Inflammatory macrophage (primary cell): Measurements from ENCODE around the gene SLC22A14.
A peak's percentile ranks its signal among the peaks of the same experiment; 100 is the strongest.
"Not testable (repeated sequence)": the region's sequence is repeated elsewhere in the genome, so short reads cannot be mapped to it uniquely, and the experiment has no call there.

ENCODE experiments used
- DNase-seq, 2 donors: peaks; one replicate each; pipeline ENCODE4 v3.0.0-alpha.2; 2020 to 2022
- total RNA-seq, 18 experiments: gene quantifications; one replicate each; lab custom pipeline; 2026; ENCODE audit warnings: mixed read lengths in 6 of 18, inconsistent platforms in 2 of 18; lab: John Stamatoyannopoulos, UW

The SLC22A14 gene, protein sequence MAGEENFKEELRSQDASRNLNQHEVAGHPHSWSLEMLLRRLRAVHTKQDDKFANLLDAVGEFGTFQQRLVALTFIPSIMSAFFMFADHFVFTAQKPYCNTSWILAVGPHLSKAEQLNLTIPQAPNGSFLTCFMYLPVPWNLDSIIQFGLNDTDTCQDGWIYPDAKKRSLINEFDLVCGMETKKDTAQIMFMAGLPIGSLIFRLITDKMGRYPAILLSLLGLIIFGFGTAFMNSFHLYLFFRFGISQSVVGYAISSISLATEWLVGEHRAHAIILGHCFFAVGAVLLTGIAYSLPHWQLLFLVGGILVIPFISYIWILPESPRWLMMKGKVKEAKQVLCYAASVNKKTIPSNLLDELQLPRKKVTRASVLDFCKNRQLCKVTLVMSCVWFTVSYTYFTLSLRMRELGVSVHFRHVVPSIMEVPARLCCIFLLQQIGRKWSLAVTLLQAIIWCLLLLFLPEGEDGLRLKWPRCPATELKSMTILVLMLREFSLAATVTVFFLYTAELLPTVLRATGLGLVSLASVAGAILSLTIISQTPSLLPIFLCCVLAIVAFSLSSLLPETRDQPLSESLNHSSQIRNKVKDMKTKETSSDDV
- 0 to 0.26 (median 0.08) reads per million in 18 experiments for total RNA-seq

- no peak for DNase-seq
Measured at GRCh38 chr3:38281895-38282686, at the start of gene SLC22A14. Gene SLC22A14, plus strand, starts transcription at chr3:38282294. Its CDS starts 23,733 bp downstream, at chr3:38306027.

- no peak for DNase-seq
Measured at GRCh38 chr3:38232701-38233100, 49.4 kb upstream of the SLC22A14 start.

DNA sequence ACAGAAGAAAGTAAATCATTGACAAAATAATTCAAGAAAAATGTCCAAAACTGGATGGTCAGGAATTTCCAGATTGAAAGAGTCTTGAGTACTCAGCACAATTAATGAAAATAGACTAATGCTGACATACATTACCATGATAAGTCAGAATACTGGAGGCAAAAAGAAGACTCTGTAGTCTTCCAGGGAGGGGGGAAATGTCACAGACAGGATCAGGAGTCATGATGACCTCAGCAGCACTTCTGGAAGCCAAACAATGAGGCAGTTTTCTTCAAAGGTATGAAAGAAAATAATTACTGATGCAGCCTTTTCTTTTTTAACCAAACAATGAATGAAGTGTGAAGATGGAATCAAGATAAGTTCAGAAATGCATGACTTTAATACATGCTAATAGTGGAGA, 46.6 kb upstream of the SLC22A14 start:
- DNase-seq = no peak

DNA sequence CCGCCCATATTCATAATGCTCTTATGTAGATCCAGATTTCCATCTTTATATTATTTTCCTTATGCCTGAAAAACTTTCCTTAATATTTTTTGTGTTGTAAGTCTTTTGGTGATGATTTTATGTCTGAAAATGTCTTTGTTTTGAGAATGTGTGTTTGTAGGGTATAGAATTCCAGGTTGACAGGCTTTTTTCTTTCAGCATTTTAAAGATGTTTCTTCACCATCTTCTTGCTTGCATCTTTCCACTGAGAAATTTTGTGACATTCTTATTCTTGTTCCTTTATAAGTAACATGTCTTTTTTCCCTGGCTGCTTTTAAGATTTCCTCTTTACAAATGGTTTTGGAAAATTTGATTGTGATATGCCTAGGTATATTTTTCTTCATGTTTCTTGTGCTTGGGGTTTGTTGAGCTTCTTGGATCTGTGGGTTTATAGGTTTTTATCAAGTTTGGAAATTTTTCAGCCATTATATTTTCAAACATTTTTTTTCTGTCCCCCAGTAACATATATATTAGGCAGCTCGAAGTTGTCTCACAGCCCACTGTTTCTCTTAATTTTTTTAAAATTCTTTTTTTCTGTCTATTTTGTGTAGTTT, 43.6 kb upstream of the SLC22A14 start:
- no peak for DNase-seq

- not testable (repeated sequence) for DNase-seq
Measured at GRCh38 chr3:38242812-38243211, 39.3 kb upstream of the SLC22A14 start.

DNA sequence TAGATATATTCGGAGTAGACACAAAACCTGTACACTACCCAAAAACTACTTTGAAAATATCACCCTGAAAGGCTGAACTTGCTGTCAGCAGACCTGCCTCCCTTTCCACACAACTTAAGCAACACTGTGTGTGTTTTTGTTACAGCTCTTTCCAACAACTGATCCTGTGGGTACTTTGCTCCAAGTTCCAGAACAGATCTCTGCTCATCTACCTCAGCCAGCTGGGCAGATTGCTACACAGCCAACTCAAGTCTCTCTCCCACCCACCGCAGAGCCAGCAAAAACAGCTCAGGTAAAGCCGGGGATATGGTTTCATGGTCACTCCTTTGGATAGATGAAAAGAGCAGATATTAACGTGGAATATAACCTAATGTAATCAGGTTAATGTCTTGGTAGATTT, 36.2 kb upstream of the SLC22A14 start:
- DNase-seq = no peak

GRCh38 chr3:38247366-38248035, 34.6 kb upstream of the SLC22A14 start:
- DNase-seq = peak in 1 of 2 donors; percentile 8

DNA sequence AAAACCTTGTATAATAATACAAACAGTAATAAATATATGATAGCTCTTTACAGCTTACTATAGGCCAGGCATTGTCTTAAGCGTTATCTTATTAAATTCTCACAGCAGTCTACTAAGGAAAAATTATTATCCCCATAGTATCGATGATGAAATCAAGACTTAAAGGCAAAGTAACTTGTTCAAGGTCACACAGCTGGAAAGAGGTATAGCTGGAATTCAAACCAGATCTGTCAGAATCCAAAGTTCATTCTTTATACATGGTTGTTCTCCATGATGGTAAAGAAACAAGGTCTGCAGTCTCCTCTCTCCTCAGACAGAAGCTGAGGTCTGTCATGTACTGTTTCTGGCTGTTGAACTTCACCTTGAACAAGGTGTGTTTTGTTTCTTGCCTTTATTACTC, 31.9 kb upstream of the SLC22A14 start:
- DNase-seq = no peak

- DNase-seq = no peak
Measured at GRCh38 chr3:38251197-38251596, 30.9 kb upstream of the SLC22A14 start.

DNA sequence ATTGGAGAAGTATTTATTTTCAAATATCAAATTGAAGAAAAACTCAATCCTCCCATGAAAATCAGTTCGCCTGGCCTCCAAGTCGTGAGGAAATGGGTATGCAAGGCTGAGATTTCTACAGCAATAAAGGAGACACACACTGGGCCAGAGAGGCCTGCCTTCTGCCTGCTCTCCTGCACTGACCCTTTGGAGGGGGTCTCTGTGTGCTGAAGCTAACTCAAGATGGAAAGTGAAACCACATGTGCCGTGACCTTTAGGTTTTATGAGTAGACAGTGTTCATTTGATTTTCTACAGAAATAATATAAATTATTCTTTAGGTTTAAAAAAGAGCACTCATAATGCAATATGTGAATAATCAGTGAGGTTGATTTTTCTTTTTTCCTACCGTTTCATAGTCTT, 28.4 kb upstream of the SLC22A14 start:
- no peak for DNase-seq

- no peak for DNase-seq
Measured at GRCh38 chr3:38254872-38255271, 27.2 kb upstream of the SLC22A14 start.

- no peak for DNase-seq
Measured at GRCh38 chr3:38255627-38256026, 26.5 kb upstream of the SLC22A14 start.

GRCh38 chr3:38257583-38257982, 24.5 kb upstream of the SLC22A14 start:
- DNase-seq = no peak

DNA sequence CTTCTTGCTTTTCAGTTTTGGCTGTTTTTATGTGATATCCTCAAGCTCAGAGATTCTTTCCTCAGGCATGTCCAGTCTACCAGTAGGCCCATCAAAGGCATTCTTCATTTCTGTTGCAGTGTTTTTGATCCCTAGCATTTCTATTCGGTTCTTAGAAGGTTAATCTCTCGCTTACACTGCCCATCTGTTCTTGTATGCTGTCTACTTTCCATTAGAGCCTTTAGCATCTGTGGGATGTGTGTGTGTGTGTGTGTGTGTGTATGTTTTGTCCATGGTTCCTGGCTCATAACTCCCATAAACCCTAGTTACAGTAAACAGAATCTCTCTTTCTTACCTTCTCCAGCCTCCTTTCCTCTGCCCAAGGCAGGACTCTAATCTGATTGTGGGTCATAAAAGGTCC, 21.6 kb upstream of the SLC22A14 start:
- no peak for DNase-seq

DNA sequence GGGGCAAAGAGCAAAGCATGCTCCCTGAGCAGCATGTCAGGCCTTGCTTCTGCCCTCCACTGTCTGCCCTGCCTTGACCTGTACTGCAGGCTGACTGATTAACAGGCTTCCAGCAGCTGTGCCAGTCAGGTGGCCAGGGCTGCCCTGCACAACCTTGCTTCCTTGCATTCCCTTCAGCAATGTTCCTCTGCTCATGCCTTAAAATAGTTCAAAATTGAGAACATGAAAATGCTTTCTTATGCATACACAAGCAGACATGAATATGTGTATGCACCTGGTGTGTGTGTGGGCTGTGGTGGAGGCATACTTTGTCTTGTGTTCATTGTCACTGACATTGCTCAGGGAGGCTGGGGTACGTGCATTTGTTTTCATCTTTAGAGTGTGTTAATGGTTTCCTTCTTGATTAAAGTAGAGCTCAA, 17.7 kb upstream of the SLC22A14 start:
- DNase-seq = no peak

GRCh38 chr3:38264779-38265178, 17.3 kb upstream of the SLC22A14 start:
- DNase-seq = no peak

DNA sequence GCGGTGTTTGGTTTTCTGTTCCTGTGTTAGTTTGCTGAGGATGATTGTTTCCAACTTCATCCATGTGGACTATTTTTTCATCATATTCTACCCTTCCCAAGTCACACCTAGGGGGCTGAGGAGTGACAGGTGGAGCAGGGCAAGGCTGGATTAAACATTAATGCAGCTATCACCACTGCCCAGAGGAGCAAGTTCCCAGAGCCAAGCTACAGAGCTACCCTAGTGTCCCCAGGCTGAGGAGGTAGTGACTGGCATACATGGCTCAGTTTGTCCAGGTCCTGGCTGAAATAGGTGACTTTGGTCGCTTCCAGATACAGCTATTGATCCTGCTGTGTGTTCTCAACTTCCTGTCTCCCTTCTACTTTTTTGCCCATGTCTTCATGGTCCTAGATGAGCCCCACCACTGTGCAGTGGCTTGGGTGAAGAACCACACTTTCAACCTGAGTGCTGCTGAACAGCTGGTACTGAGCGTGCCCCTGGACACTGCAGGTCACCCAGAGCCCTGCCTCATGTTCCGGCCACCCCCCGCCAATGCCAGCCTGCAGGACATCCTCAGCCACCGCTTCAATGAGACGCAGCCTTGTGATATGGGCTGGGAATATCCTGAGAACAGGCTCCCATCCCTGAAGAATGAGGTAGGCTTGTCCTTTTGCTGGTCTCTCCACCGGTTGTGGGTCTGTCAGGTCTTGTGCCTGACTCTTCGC, 16.3 kb upstream of the SLC22A14 start, which contains the start of gene SLC22A13:
SLC22A13 (plus strand) TSS at position 209 of the 704 bp plus-strand sequence; CDS start at position 258, 49 bp downstream.
- no peak for DNase-seq

GRCh38 chr3:38266810-38267209, 15.3 kb upstream of the SLC22A14 start:
- no peak for DNase-seq

GRCh38 chr3:38267662-38268061, 14.4 kb upstream of the SLC22A14 start:
- DNase-seq = no peak

GRCh38 chr3:38268087-38268486, 14.0 kb upstream of the SLC22A14 start:
- peak; percentile 37 to 44 for DNase-seq

DNA sequence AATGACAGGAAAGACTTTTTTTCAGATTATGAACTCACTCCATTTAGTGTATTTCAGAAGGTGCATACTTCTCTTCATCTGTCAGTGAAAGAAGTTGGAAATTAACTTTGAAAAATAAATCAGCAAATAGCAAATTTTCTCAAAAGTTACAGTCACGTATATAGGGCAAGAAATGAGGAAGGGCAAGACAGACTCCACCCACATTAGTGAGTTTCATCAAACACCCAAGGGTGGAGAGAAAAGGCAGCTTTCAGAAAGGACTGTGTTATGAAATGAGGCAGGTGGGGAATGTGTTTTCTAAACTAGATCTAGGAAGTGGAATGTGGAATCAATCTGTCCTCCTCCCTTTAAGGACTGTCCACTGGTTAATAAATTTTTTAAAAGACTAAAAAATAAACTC, 13.6 kb upstream of the SLC22A14 start:
- peak; percentile 58 to 59 for DNase-seq

- DNase-seq = no peak
Measured at GRCh38 chr3:38270606-38271005, 11.5 kb upstream of the SLC22A14 start.
